Prostate gland (tissue), 2 donors: ENCODE data around the gene ADGRG1. TPM values are rescaled to one million over a fixed set of nuclear protein-coding genes. Genes with fewer than 3 reads are reported as not detected.

Experiments used
- DNase-seq: peaks from one replicate; pipeline ENCODE4 v3.0.0-alpha.2; 2019; ENCODE audit warnings: low spot score
- H3K27ac ChIP-seq, 2 donors: fragments of 200-600 bp; sonication (generic); 2 replicates each; pipeline ENCODE4 v1.5.1; 2017 to 2019
- H3K27me3 ChIP-seq: fragments of 200-600 bp; sonication (generic); replicated peaks from 2 replicates; pipeline ENCODE4 v1.5.1; 2019; ENCODE audit not compliant: insufficient read depth
- H3K36me3 ChIP-seq, 2 donors: fragments of 200-600 bp; sonication (generic); 1 replicate in 1 of 2; 2 replicates in 1 of 2; pipeline versions ENCODE4 v1.5.1 to v1.8.1; 2017 to 2019
- H3K4me1 ChIP-seq: fragments of 200-600 bp; sonication (generic); replicated peaks from 2 replicates; pipeline ENCODE4 v1.5.1; 2019
- H3K4me3 ChIP-seq, 2 donors: fragments of 200-600 bp; sonication (generic); 2 replicates each; pipeline ENCODE4 v1.5.1; 2017 to 2019
- H3K9me3 ChIP-seq: fragments of 200-600 bp; sonication (generic); 2 replicates; pipeline ENCODE4 v1.5.1; 2017
- CTCF ChIP-seq, 4 experiments: fragments of 200-600 bp in 2 of 4; fragments of 450-650 bp in 2 of 4; sonication (generic) in 2 of 4; IDR thresholded peaks; 1 replicate in 3 of 4; 2 replicates in 1 of 4; pipeline ENCODE4 v1.5.1; 2016 to 2019; ENCODE audit warnings: antibody characterized with exemption in 4 of 4, mild to moderate bottlenecking in 2 of 4, moderate library complexity in 2 of 4
- POLR2A ChIP-seq: fragments of 450-650 bp; IDR thresholded peaks from one replicate; pipeline ENCODE4 v1.6.1; 2016; ENCODE audit warnings: antibody characterized with exemption, mild to moderate bottlenecking
- POLR2AphosphoS5 ChIP-seq: sonication (generic); formaldehyde crosslinking; IDR thresholded peaks from one replicate; pipeline ENCODE4 v1.6.1; 2017; ENCODE audit warnings: antibody characterized with exemption
- WGBS: methylation state at CpG from one replicate; pipeline ENCODE4 v1.1.5; 2018; 5-methylcytosine and 5-hydroxymethylcytosine counted together
- intact Hi-C: fragments of 100-400 bp; cut with DNase I; formaldehyde crosslinking; loops from one replicate; pipeline ENCODE4 v1.14.2; 2022
- total RNA-seq, 2 donors: library from RNA; depleted of rRNA; stranded (reverse); fragments of >200 nt; gene quantifications; one replicate each; pipeline ENCODE4 v1.1.0, GENCODE V29; 2016

Gene ADGRG1
- total RNA-seq, 2 donors from 2014 or later, result 78.5 to 347 TPM

GRCh38 chr16:57606147-57606846, 22.1 kb upstream of the ADGRG1 start:
- DNase-seq, result no peak
- TF ChIP-seq POLR2AphosphoS5, result no peak
- TF ChIP-seq POLR2A, result no peak
- TF ChIP-seq CTCF (IDR thresholded peaks at IDR 0.05), result no peak
- no peaks in the 10 kb centered on the region for H3K9me3 ChIP-seq
- H3K4me3 ChIP-seq, result no peak overlapping the region
- no peaks in the 10 kb centered on the region for H3K4me1 ChIP-seq
- WGBS, result 68% methylated on average over 4 of the region's 4 CpGs
- H3K27ac ChIP-seq, result no peak overlapping the region
- no peaks in the 10 kb centered on the region for H3K27me3 ChIP-seq
- intact Hi-C loops, result no loop called here
- H3K36me3 ChIP-seq, result no peaks in the 10 kb centered on the region

GRCh38 chr16:57606847-57607501, 21.5 kb upstream of the ADGRG1 start:
- H3K27me3 ChIP-seq, result no peaks in the 10 kb centered on the region
- H3K36me3 ChIP-seq, result no peaks in the 10 kb centered on the region
- H3K4me1 ChIP-seq, result no peaks in the 10 kb centered on the region
- no peaks in the 10 kb centered on the region for H3K9me3 ChIP-seq
- no peak for DNase-seq
- TF ChIP-seq CTCF (IDR thresholded peaks at IDR 0.05) (no peak), POLR2AphosphoS5 (no peak), POLR2A (no peak)
- H3K4me3 ChIP-seq, result no peak overlapping the region
- no peak overlapping the region for H3K27ac ChIP-seq
- WGBS, result 63% methylated on average over 11 of the region's 11 CpGs
- intact Hi-C loops, result no loop called here

GRCh38 chr16:57607676-57608461, 20.6 kb upstream of the ADGRG1 start:
- no peaks in the 10 kb centered on the region for H3K4me1 ChIP-seq
- intact Hi-C loops, result no loop called here
- 89% methylated on average over 10 of the region's 10 CpGs for WGBS

GRCh38 chr16:57608462-57609113, 19.8 kb upstream of the ADGRG1 start:
- H3K4me1 ChIP-seq, result no peaks in the 10 kb centered on the region
- no peaks in the 10 kb centered on the region for H3K36me3 ChIP-seq
- intact Hi-C loops, result no loop called here
- no peaks in the 10 kb centered on the region for H3K9me3 ChIP-seq
- H3K27me3 ChIP-seq, result no peaks in the 10 kb centered on the region
- no peak for TF ChIP-seq POLR2A
- no peak for TF ChIP-seq CTCF (IDR thresholded peaks at IDR 0.05)
- TF ChIP-seq POLR2AphosphoS5, result no peak
- whole genome bisulfite sequencing, result 89% methylated on average over 8 of the region's 8 CpGs
- no peak for DNase-seq
- H3K27ac ChIP-seq, result no peak overlapping the region
- no peak overlapping the region for H3K4me3 ChIP-seq

More at GRCh38 chr16:57607676-57608461, 20.6 kb upstream of the ADGRG1 start:
- Histone ChIP-seq H3K27me3 (no peaks in the 10 kb centered on the region), H3K36me3 (no peaks in the 10 kb centered on the region), H3K27ac (no peak overlapping the region), H3K4me3 (no peak overlapping the region), H3K9me3 (no peaks in the 10 kb centered on the region)
- TF ChIP-seq CTCF (IDR thresholded peaks at IDR 0.05), result no peak
- TF ChIP-seq POLR2A, result no peak
- no peak for TF ChIP-seq POLR2AphosphoS5
- DNase-seq, result no peak
